K562 (cell line): ENCODE measurements around the gene SPNS2. TPM values are rescaled to one million over a fixed set of nuclear protein-coding genes. Genes with fewer than 3 reads are reported as not detected.

Experiments used
- ATAC-seq: fragments of 200-7000 bp; cut with Tn5 transposase; 3 replicates; pipeline ENCODE4 v1.9.1; 2020; ENCODE audit warnings: moderate library complexity
- BruUV-seq: library from RNA; stranded (reverse); fragments of 400-500 nt; replicated peaks from 2 replicates; lab custom pipeline; 2021; lab: Mats Ljungman, UMichigan
- CTCF ChIA-PET: fragments of 300-600 bp; formaldehyde crosslinking; extraction: SDS; loops from one replicate; lab custom pipeline; 2021; ENCODE audit warnings: low intra/inter-chr PET ratio; lab: Yijun Ruan, JAX
- POLR2A ChIA-PET: fragments of 300-600, 350-650 bp; sonication (Branson Sonifier 250); formaldehyde crosslinking; extraction: SDS; loops from one replicate; lab custom pipeline; 2021; ENCODE audit warnings: antibody characterized with exemption, inconsistent platforms; lab: Yijun Ruan, JAX
- DNase-seq, 4 experiments: peaks; one replicate each; pipeline versions ENCODE4 v3.0.0 to v3.0.0-alpha.2; 2011 to 2018; ENCODE audit warnings: low spot score in 3 of 4, mixed read lengths in 3 of 4; ENCODE audit errors: extremely low read depth in 1 of 4
- FAIRE-seq: peaks from 2 replicates; lab custom pipeline; 2011; peaks lifted over from hg19 to GRCh38; lab: Jason Lieb, UNC
- H2AFZ ChIP-seq: 2 replicates; pipeline ENCODE4 v1.6.0; 2011; ENCODE audit warnings: low read depth, low read length, control low read depth, inconsistent platforms
- H3K27ac ChIP-seq: fragments of 200-600 bp; 3 replicates; pipeline ENCODE4 v1.8.0; 2011; ENCODE audit warnings: low read depth, mild to moderate bottlenecking, control low read depth, inconsistent platforms, low read length, moderate library complexity, mixed read lengths; ENCODE audit errors: extremely low read depth
- H3K27me3 ChIP-seq, 2 experiments: fragments of 300-600 bp in 1 of 2; 2 replicates in 1 of 2; 3 replicates in 1 of 2; pipeline versions ENCODE4 v1.6.0 to v1.8.0; 2011; ENCODE audit warnings: inconsistent platforms in 2 of 2, low read length in 2 of 2, mild to moderate bottlenecking in 1 of 2, mixed read lengths in 1 of 2, moderate library complexity in 1 of 2; ENCODE audit not compliant: control insufficient read depth in 2 of 2, insufficient read depth in 2 of 2
- H3K36me3 ChIP-seq: fragments of 300-600 bp; 3 replicates; pipeline ENCODE4 v1.8.0; 2011; ENCODE audit warnings: mild to moderate bottlenecking, low read length, inconsistent platforms; ENCODE audit not compliant: control insufficient read depth, insufficient read depth
- H3K4me1 ChIP-seq, 2 experiments: fragments of 200-600 bp in 1 of 2; replicated peaks in 1 of 2; 2 replicates in 1 of 2; 3 replicates in 1 of 2; pipeline versions ENCODE4 v1.5.1 to v1.8.0; 2011; ENCODE audit warnings: inconsistent platforms in 2 of 2, low read length in 2 of 2, mild to moderate bottlenecking in 1 of 2, mixed read lengths in 1 of 2, moderate library complexity in 1 of 2; ENCODE audit not compliant: control insufficient read depth in 2 of 2, insufficient read depth in 2 of 2
- H3K4me2 ChIP-seq: 2 replicates; pipeline ENCODE4 v1.6.1; 2011; ENCODE audit warnings: low read length, control low read depth, inconsistent platforms, mixed read lengths; ENCODE audit not compliant: insufficient read depth
- H3K4me3 ChIP-seq: fragments of 200-600 bp; sonication (generic), shearing (Covaris generic); 2 replicates; pipeline ENCODE4 v1.5.1; 2016; ENCODE audit warnings: control low read depth, inconsistent platforms
- H3K79me2 ChIP-seq: fragments of 200-600 bp; 3 replicates; pipeline ENCODE4 v1.8.0; 2011; ENCODE audit warnings: low read length, inconsistent platforms; ENCODE audit not compliant: control insufficient read depth, insufficient read depth
- H3K9ac ChIP-seq, 2 experiments: 2 replicates each; pipeline versions ENCODE4 v1.6.0 to v1.6.1; 2011; ENCODE audit warnings: low read depth in 2 of 2, low read length in 2 of 2, control low read depth in 1 of 2, inconsistent platforms in 1 of 2, mild to moderate bottlenecking in 1 of 2, mixed read lengths in 1 of 2; ENCODE audit not compliant: insufficient read depth in 1 of 2
- H3K9me1 ChIP-seq: one replicate; pipeline ENCODE4 v1.6.0; 2011; ENCODE audit warnings: inconsistent platforms, mild to moderate bottlenecking, low read length, moderate library complexity; ENCODE audit not compliant: control insufficient read depth, insufficient read depth
- H3K9me3 ChIP-seq: replicated peaks from 2 replicates; pipeline ENCODE4 v1.5.1; 2011; ENCODE audit warnings: low read depth, low read length, inconsistent platforms; ENCODE audit not compliant: control insufficient read depth, insufficient read depth
- H4K20me1 ChIP-seq: replicated peaks from 2 replicates; pipeline ENCODE4 v1.6.1; 2011; ENCODE audit warnings: low read length, inconsistent platforms, mixed read lengths; ENCODE audit not compliant: control insufficient read depth, insufficient read depth
- E4F1 ChIP-seq: fragments of 250-450 bp; sonication (Bioruptor Pico); IDR thresholded peaks from 2 replicates; pipeline ENCODE4 v1.5.0; 2021; ENCODE audit warnings: mild to moderate bottlenecking, borderline replicate concordance
- HDAC1 ChIP-seq, 2 experiments: fragments of 450-650 bp; IDR thresholded peaks; 2 replicates each; pipeline ENCODE4 v1.6.1; 2016 to 2017; ENCODE audit warnings: inconsistent platforms in 1 of 2, mild to moderate bottlenecking in 1 of 2, moderate library complexity in 1 of 2
- ID3 ChIP-seq, 2 experiments: fragments of 250-450 bp in 1 of 2; fragments of 450-650 bp in 1 of 2; sonication (Bioruptor Pico) in 1 of 2; IDR thresholded peaks; 2 replicates each; pipeline versions ENCODE4 v1.6.1 to v1.8.0; 2016 to 2021; ENCODE audit warnings: mild to moderate bottlenecking in 2 of 2, moderate library complexity in 2 of 2, missing compliant biosample characterization in 1 of 2, missing genetic modification characterization in 1 of 2
- IFI16 ChIP-seq: fragments of 250-450 bp; sonication (Bioruptor Pico); IDR thresholded peaks from 2 replicates; pipeline ENCODE4 v2.1.2; 2022; ENCODE audit warnings: mild to moderate bottlenecking, inconsistent platforms
- SAFB ChIP-seq: fragments of 200-400 bp; formaldehyde crosslinking; IDR thresholded peaks from 2 replicates; pipeline ENCODE4 v1.6.1; 2017; ENCODE audit warnings: low read depth, low read length, borderline replicate concordance
- SIN3A ChIP-seq, 2 experiments: fragments of 150-350 bp in 1 of 2; IDR thresholded peaks; 2 replicates each; pipeline ENCODE4 v1.6.1; 2011 to 2016; ENCODE audit warnings: borderline replicate concordance in 2 of 2, low read depth in 2 of 2, low read length in 2 of 2, mild to moderate bottlenecking in 2 of 2, moderate library complexity in 2 of 2; ENCODE audit not compliant: control insufficient read depth in 1 of 2
- TEAD4 ChIP-seq, 2 experiments: sonication (generic) in 1 of 2; formaldehyde crosslinking in 1 of 2; IDR thresholded peaks; 2 replicates each; pipeline versions ENCODE4 v1.6.1 to v1.8.0; 2012 to 2022; ENCODE audit warnings: borderline replicate concordance in 1 of 2, inconsistent platforms in 1 of 2, low read length in 1 of 2, mild to moderate bottlenecking in 1 of 2, missing genetic modification reagents in 1 of 2
- ZNF224 ChIP-seq: sonication (generic); formaldehyde crosslinking; IDR thresholded peaks from 2 replicates; pipeline ENCODE4 v1.8.0; 2022; ENCODE audit warnings: mild to moderate bottlenecking, missing genetic modification reagents
- ZNF24 ChIP-seq: fragments of 450-650 bp; IDR thresholded peaks from 2 replicates; pipeline ENCODE4 v1.6.1; 2016
- ZNF79 ChIP-seq: fragments of 250-450 bp; sonication (Bioruptor Pico); IDR thresholded peaks from 2 replicates; pipeline ENCODE4 v1.4.0; 2020; ENCODE audit warnings: low read depth, mild to moderate bottlenecking, moderate library complexity
- WGBS: fragments of 100-300 bp; shearing (Covaris generic); methylation state at CpG from one replicate; pipeline ENCODE4 v1.1.6; 2016; ENCODE audit warnings: low coverage, mixed read lengths; ENCODE audit not compliant: insufficient coverage; ENCODE audit errors: missing lambda C conversion rate; 5-methylcytosine and 5-hydroxymethylcytosine counted together
- in situ Hi-C: fragments of 300-500 bp; cut with MboI; formaldehyde crosslinking; loops from 4 replicates; pipeline ENCODE4 v1.15.0; 2018; ENCODE audit warnings: inconsistent platforms, mixed read lengths
- intact Hi-C: fragments of 100-400 bp; cut with micrococcal nuclease; formaldehyde crosslinking; loops from 2 replicates; pipeline ENCODE4 v1.14.2; 2022
- polyA plus RNA-seq, 8 experiments: library from polyadenylated mRNA; depleted of rRNA in 4 of 8; stranded (reverse) in 5 of 8; unstranded in 3 of 8; fragments of >200 nt; fragmentation: Nextera tagmentation in 2 of 8; fragmentation: Illumina TruSeq in 1 of 8; extraction: Ambion mirVana in 2 of 8; extraction: Trizol in 1 of 8; gene quantifications; 2 replicates each; pipeline versions ENCODE4 v1.2.1 to v1.2.3, GENCODE V29; 2011 to 2014; ENCODE audit warnings: inconsistent platforms in 1 of 8, missing spikeins in 1 of 8
- total RNA-seq, 7 experiments: library from RNA; depleted of rRNA in 6 of 7; stranded (reverse); fragments of >200 nt in 6 of 7; fragmentation: Illumina TruSeq in 2 of 7; extraction: Trizol in 2 of 7; gene quantifications; 2 replicates each; pipeline versions ENCODE4 v1.2.1 to v1.2.3, GENCODE V29; 2011 to 2021; ENCODE audit warnings: low replicate concordance in 1 of 7
- TF ChIP-seq, protein P1 (sequence below): sonication (generic); formaldehyde crosslinking; IDR thresholded peaks from 2 replicates; pipeline ENCODE4 v1.9.0; 2022; ENCODE audit warnings: mild to moderate bottlenecking, missing genetic modification reagents
- TF ChIP-seq, protein P2 (sequence below): fragments of 250-450 bp; sonication (Bioruptor Pico); IDR thresholded peaks from 2 replicates; pipeline ENCODE4 v1.5.0; 2021

The SPNS2 gene
- total and polyA plus RNA-seq, 9 of the 15 experiments (the other 6 are each of a cell fraction or from before 2014, with no cell fraction given), result 0.06 TPM; not detected in 8

GRCh38 chr17:4527134-4527533, 28.5 kb downstream of the SPNS2 start:
- no peak for ATAC-seq
- Histone ChIP-seq H3K79me2 (no peaks in the 10 kb centered on the region), H3K27ac (no peak overlapping the region), H3K4me2 (no peak overlapping the region), H2AFZ (no peak overlapping the region), H3K9me3 (no peaks in the 10 kb centered on the region), H4K20me1 (peaks cover 3% of the 10 kb centered on the region; the same call in 1 of the 2 replicates), H3K27me3 (peaks cover 5 to 39% of the 10 kb centered on the region in 2 experiments; a peak in 4 of 5 replicates), H3K9ac (no peak overlapping the region), H3K4me1 (peaks cover 0 to 5% of the 10 kb centered on the region in 2 experiments; a peak in 2 of 5 replicates), H3K9me1 (no peaks in the 10 kb centered on the region), H3K4me3 (no peak overlapping the region)
- FAIRE-seq, result no peak
- no peak for DNase-seq
- no TSS peak for BruUV-seq
- ChIA-PET CTCF (no interaction called here), POLR2A (interaction anchor here (0.6 to 0.9 kb wide), 2 partner anchors 9 to 49 kb away, joined by 3 to 4 read pairs; no protein-coding TSS in a partner anchor)
- WGBS, result 5% methylated on average over 1 of the region's 1 CpG
- TF ChIP-seq, protein P1, sequence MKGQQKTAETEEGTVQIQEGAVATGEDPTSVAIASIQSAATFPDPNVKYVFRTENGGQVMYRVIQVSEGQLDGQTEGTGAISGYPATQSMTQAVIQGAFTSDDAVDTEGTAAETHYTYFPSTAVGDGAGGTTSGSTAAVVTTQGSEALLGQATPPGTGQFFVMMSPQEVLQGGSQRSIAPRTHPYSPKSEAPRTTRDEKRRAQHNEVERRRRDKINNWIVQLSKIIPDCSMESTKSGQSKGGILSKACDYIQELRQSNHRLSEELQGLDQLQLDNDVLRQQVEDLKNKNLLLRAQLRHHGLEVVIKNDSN, result no peak
- TF ChIP-seq ZNF24 (no peak), SIN3A (IDR thresholded peaks at IDR 0.05; ENCODE audit: borderline replicate concordance in 2 of 2, control insufficient read depth in 1 of 2, low read depth in 2 of 2, low read length in 2 of 2) (no peak), ZNF79 (no peak), ID3 (CRISPR knock-in tag; IDR thresholded peaks at IDR 0.05) (no peak), ID3 (tag; IDR thresholded peaks at IDR 0.05) (no peak), HDAC1 (IDR thresholded peaks at IDR 0.05) (no peak), TEAD4 (IDR thresholded peaks at IDR 0.05; ENCODE audit: low read length) (no peak), TEAD4 (CRISPR knock-in tag; IDR thresholded peaks at IDR 0.05; ENCODE audit: borderline replicate concordance) (no peak), E4F1 (no peak), IFI16 (CRISPR knock-in tag) (no peak), ZNF224 (no peak), SAFB (no peak)
- TF ChIP-seq, protein P2, sequence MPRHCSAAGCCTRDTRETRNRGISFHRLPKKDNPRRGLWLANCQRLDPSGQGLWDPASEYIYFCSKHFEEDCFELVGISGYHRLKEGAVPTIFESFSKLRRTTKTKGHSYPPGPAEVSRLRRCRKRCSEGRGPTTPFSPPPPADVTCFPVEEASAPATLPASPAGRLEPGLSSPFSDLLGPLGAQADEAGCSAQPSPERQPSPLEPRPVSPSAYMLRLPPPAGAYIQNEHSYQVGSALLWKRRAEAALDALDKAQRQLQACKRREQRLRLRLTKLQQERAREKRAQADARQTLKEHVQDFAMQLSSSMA (CRISPR knock-in tag), result no peak
- TF ChIP-seq, all 486 proteins: peak for 0
- in situ Hi-C loops (no loop called here), intact Hi-C loops (no loop called here)
- H3K36me3 ChIP-seq, result no peaks in the 10 kb centered on the region
